HG03460 (cell line): ENCODE results near the gene NBEAL2.
A peak's percentile ranks its signal among the peaks of the same experiment; 100 is the strongest.

Source experiments
- ATAC-seq: cut with Tn5 transposase; IDR thresholded peaks from one replicate; pipeline ENCODE4 v1.9.1; 2021; ENCODE audit not compliant: unreplicated experiment

Gene NBEAL2

GRCh38 chr3:46944191-46944590 lies 35.3 kb upstream of the NBEAL2 start:
- no peak for ATAC-seq

GRCh38 chr3:46946416-46946815 lies 33.0 kb upstream of the NBEAL2 start:
- no peak for ATAC-seq

GRCh38 chr3:46946856-46947545 lies 32.5 kb upstream of the NBEAL2 start:
- ATAC-seq = no peak

GRCh38 chr3:46947546-46947901 lies 31.9 kb upstream of the NBEAL2 start:
- no peak for ATAC-seq

GRCh38 chr3:46947981-46948791 lies 31.3 kb upstream of the NBEAL2 start:
- no peak for ATAC-seq

- peak; percentile 36 for ATAC-seq
Measured at GRCh38 chr3:46948830-46949671, 30.4 kb upstream of the NBEAL2 start.

GRCh38 chr3:46950177-46950576 lies 29.3 kb upstream of the NBEAL2 start:
- no peak for ATAC-seq

- no peak for ATAC-seq
Measured at GRCh38 chr3:46950650-46951241, 28.7 kb upstream of the NBEAL2 start.

GRCh38 chr3:46952813-46953212 lies 26.7 kb upstream of the NBEAL2 start:
- ATAC-seq = no peak

GRCh38 chr3:46953234-46954010 lies 26.0 kb upstream of the NBEAL2 start:
- ATAC-seq = no peak

GRCh38 chr3:46954178-46954577 lies 25.3 kb upstream of the NBEAL2 start:
- no peak for ATAC-seq

GRCh38 chr3:46955157-46955556 lies 24.3 kb upstream of the NBEAL2 start:
- no peak for ATAC-seq

GRCh38 chr3:46955801-46956259 lies 23.6 kb upstream of the NBEAL2 start:
- ATAC-seq = no peak

GRCh38 chr3:46957092-46957820 lies 22.2 kb upstream of the NBEAL2 start:
- no peak for ATAC-seq

GRCh38 chr3:46958467-46959160 lies 20.9 kb upstream of the NBEAL2 start:
- ATAC-seq = no peak

GRCh38 chr3:46959161-46959511 lies 20.3 kb upstream of the NBEAL2 start:
- no peak for ATAC-seq

- no peak for ATAC-seq
Measured at GRCh38 chr3:46960081-46960701, 19.3 kb upstream of the NBEAL2 start.

GRCh38 chr3:46960835-46961234 lies 18.6 kb upstream of the NBEAL2 start:
- no peak for ATAC-seq

GRCh38 chr3:46962427-46962826 lies 17.0 kb upstream of the NBEAL2 start:
- no peak for ATAC-seq
